Measurements from ENCODE around the gene KRT4.
"Not testable (repeated sequence)": the region's sequence is repeated elsewhere in the genome, so short reads cannot be mapped to it uniquely, and the experiment has no call there.

Gene KRT4

GRCh38 chr12:52807544-52808470, 6.1 kb downstream of the KRT4 start:
- DNase-seq (ENCODE audit: low read depth in 2 of 2) = no peak

- no peak for DNase-seq (ENCODE audit: low read depth in 2 of 2)
These were observed 6.9 kb downstream of the KRT4 start for GRCh38 chr12:52806821-52807543.

GRCh38 chr12:52806169-52806811, 7.6 kb downstream of the KRT4 start:
- DNase-seq (ENCODE audit: low read depth in 2 of 2) = no peak

GRCh38 chr12:52805739-52806138, 8.2 kb downstream of the KRT4 start:
- DNase-seq (ENCODE audit: low read depth in 2 of 2) = no peak

GRCh38 chr12:52805000-52805399, 8.9 kb downstream of the KRT4 start:
- DNase-seq (ENCODE audit: low read depth in 2 of 2) = no peak

- no peak for DNase-seq (ENCODE audit: low read depth in 2 of 2)
These were observed 11.5 kb downstream of the KRT4 start for GRCh38 chr12:52802442-52802841.

- no peak for DNase-seq (ENCODE audit: low read depth in 2 of 2)
These were observed 12.1 kb downstream of the KRT4 start for GRCh38 chr12:52801773-52802172.

- DNase-seq (ENCODE audit: low read depth in 2 of 2) = no peak
These were observed 13.5 kb downstream of the KRT4 start for GRCh38 chr12:52800259-52800917.

- no peak for DNase-seq (ENCODE audit: low read depth in 2 of 2)
These were observed 14.3 kb downstream of the KRT4 start for GRCh38 chr12:52799505-52800211.

GRCh38 chr12:52798671-52799504, 15.0 kb downstream of the KRT4 start:
- DNase-seq (ENCODE audit: low read depth in 2 of 2) = no peak

- no peak for DNase-seq (ENCODE audit: low read depth in 2 of 2)
These were observed 15.8 kb downstream of the KRT4 start for GRCh38 chr12:52798003-52798670.

- no peak for DNase-seq (ENCODE audit: low read depth in 2 of 2)
These were observed 16.4 kb downstream of the KRT4 start for GRCh38 chr12:52797529-52797894.

- no peak for DNase-seq (ENCODE audit: low read depth in 2 of 2)
These were observed 16.9 kb downstream of the KRT4 start for GRCh38 chr12:52796839-52797528.

GRCh38 chr12:52796429-52796794, 17.5 kb downstream of the KRT4 start:
- no peak for DNase-seq (ENCODE audit: low read depth in 2 of 2)

GRCh38 chr12:52795694-52796428, 18.1 kb downstream of the KRT4 start, which contains the start of gene KRT3:
TSS of gene KRT3 (minus strand) at chr12:52796117. CDS start at chr12:52796042, 75 bp downstream.
- DNase-seq (ENCODE audit: low read depth in 2 of 2) = no peak

GRCh38 chr12:52795332-52795674, 18.6 kb downstream of the KRT4 start:
- DNase-seq (ENCODE audit: low read depth in 2 of 2) = not testable (repeated sequence)

GRCh38 chr12:52794479-52795331, 19.2 kb downstream of the KRT4 start:
- DNase-seq (ENCODE audit: low read depth in 2 of 2) = no peak

All from stimulated activated CD8-positive, alpha-beta memory T cell treated with anti-CD3 and anti-CD28 coated beads, Interleukin-7, amount 100 ng/mL, for 4 hours (primary cell).